ENCODE results near the gene LCA5.

- no peak for TF ChIP-seq POLR2A (IDR thresholded peaks at IDR 0.05; ENCODE audit: low read length)
- TF ChIP-seq GATA1 (IDR thresholded peaks at IDR 0.05; ENCODE audit: low read depth, low read length) = no peak
These were observed 31.0 kb downstream of the LCA5 start for GRCh38 chr6:79506251-79506650.
